GM08714 (cell line): ENCODE measurements around the gene ESRRA.
"Not testable (repeated sequence)": the region's sequence is repeated elsewhere in the genome, so short reads cannot be mapped to it uniquely, and the experiment has no call there.

Experiments used
- H3K4me3 ChIP-seq: fragments of 200-500 bp; sonication (Bioruptor generic); 2 replicates; pipeline ENCODE4 v1.5.1; 2014; ENCODE audit warnings: mild to moderate bottlenecking, low read length, inconsistent platforms
- ZNF274 ChIP-seq: IDR thresholded peaks from 2 replicates; pipeline ENCODE4 v1.6.1; 2012; ENCODE audit warnings: mild to moderate bottlenecking, low read depth, low read length

Gene ESRRA

DNA sequence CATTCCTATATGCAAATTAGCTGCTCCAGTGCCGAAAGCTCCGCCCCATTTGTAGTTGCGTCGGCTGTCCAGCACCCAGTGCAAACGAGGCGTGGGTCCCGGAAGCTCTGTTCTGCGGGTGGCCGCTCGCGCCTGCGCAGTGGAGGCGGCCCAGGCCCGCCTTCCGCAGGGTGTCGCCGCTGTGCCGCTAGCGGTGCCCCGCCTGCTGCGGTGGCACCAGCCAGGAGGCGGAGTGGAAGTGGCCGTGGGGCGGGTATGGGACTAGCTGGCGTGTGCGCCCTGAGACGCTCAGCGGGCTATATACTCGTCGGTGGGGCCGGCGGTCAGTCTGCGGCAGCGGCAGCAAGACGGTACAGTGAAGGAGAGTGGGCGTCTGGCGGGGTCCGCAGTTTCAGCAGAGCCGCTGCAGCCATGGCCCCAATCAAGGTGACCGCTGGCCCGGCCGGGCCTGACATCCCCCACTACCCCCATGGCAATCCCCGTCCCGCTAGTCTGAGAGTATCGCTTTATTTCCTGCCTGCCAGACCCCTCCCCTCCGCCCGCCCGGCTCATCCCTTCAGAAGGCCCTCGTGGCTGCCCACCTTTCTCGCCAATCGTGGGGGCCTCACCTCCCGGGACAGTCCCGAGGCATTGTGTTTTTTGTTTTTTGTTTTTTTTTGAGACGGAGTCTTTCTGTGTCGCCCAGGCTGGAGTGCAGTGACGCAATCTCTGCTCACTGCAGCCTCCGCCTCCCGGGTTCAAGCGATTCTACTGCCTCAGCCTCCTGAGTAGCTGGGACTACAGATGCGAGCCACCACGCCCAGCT lies 12.8 kb downstream of the ESRRA start, which contains the start of gene PRDX5:
Gene PRDX5, plus strand, starts transcription at position 161 of the 805 bp plus-strand sequence. Its CDS starts 95 bp downstream, at position 256.
- H3K4me3 ChIP-seq = peak within 1 kb of the TSS; percentile 84
- no peak for TF ChIP-seq ZNF274

DNA sequence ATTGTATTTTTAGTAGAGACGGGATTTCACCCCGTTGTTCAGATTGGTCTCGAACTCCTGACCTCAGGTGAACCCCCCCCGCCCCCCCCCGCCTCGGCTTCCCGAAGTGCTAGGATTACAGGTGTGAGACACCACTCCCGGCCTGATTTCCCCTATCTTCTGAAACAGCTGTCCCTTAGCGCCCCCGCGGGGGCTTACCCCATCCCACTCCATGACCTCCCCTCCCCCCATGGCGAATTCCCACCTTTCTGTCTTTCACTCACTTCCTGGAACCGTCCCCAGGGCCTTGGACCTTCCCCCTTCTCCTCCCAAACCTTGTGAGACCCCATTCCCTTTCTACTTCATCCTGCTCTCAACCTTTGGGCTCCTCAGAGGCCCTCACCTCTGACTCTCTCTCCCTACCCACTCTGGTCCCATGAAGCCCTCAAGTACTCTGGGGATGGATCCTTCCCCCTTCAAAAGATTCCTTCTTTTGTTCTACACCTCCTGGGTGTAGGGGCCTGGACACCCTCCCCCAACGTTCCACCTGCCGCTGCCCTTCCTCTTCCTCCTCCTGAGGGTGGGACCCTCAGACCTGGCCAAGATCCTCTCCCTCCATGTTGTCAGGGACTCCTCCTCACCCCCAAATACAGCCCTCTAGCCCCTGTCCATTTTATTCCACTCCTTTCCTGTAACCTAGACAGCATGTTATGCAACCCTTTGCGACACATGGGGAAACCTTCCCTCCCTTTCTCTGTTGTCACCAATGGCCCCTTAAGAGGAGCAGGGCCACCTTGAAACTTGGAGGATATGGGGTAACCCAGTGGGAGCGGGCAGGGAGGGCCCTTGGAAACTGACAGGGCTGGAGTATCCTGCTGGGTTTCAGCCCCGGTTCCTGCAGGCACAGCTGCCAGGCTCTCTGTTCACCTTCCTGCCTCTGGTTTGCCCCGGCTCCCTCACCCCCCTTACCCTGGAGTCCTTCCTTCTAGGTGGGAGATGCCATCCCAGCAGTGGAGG lies 13.7 kb downstream of the ESRRA start:
- TF ChIP-seq ZNF274 = no peak
- H3K4me3 ChIP-seq = peak overlapping the region; percentile 84

DNA sequence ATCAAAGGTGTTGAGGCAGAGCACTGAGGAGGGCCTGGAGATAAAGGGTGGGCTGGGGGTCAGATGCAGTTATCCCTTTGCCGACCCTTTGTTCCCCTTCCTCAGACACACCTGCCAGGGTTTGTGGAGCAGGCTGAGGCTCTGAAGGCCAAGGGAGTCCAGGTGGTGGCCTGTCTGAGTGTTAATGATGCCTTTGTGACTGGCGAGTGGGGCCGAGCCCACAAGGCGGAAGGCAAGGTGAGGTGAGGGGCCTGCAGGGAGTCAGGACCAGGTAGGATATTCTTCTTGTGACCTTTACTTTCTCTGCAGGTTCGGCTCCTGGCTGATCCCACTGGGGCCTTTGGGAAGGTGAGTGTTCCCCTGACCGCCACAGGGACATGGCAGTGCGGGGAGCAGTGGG lies 15.2 kb downstream of the ESRRA start:
- no peak for TF ChIP-seq ZNF274
- H3K4me3 ChIP-seq = no peak overlapping the region

DNA sequence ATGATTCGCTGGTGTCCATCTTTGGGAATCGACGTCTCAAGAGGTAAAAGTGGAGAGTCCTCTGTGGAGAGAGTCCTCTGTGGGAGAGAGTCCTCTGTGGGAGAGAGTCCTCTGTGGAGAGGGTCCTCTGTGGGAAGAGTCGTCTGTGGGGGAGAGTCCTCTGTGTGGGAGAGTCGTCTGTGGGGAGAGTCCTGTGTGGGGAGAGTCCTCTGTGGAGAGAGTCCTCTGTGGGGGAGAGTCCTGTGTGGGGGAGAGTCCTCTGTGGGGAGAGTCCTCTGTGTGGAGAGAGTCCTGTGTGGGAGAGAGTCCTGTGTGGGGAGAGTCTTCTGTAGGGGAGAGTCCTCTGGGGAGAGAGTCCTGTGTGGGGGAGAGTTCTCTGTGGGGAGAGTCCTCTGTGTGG lies 15.7 kb downstream of the ESRRA start:
- no peak for TF ChIP-seq ZNF274

DNA sequence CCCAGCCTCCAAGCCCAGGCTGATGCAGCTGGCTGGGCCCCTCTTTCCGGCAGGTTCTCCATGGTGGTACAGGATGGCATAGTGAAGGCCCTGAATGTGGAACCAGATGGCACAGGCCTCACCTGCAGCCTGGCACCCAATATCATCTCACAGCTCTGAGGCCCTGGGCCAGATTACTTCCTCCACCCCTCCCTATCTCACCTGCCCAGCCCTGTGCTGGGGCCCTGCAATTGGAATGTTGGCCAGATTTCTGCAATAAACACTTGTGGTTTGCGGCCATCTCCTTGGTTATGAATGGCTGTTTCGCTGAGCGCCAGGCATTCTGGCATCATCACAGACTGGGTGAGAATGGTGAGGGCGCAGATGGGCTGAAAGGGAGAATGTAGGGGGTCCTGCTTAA lies 16.2 kb downstream of the ESRRA start:
- H3K4me3 ChIP-seq = no peak overlapping the region
- TF ChIP-seq ZNF274 = no peak

More for the DNA sequence above, 15.7 kb downstream of the ESRRA start:
- H3K4me3 ChIP-seq = no peak overlapping the region

DNA sequence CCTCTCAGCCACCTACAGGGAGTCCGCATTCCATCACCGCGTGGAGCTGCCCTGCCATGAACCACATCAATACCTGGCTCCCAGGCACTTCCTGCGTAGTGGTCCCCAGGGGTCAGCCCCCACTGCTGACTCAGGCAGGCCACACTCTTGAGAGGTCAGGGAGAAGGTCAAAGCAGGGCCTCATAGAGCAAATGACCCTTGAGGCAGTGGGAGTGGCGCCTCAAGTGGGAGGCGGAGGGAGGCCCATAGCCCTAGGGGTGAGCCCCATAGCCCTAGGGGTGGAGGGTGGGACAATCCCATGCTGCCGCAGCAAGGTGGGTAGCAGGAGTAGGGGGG lies 17.6 kb downstream of the ESRRA start:
- no peak overlapping the region for H3K4me3 ChIP-seq
- no peak for TF ChIP-seq ZNF274

DNA sequence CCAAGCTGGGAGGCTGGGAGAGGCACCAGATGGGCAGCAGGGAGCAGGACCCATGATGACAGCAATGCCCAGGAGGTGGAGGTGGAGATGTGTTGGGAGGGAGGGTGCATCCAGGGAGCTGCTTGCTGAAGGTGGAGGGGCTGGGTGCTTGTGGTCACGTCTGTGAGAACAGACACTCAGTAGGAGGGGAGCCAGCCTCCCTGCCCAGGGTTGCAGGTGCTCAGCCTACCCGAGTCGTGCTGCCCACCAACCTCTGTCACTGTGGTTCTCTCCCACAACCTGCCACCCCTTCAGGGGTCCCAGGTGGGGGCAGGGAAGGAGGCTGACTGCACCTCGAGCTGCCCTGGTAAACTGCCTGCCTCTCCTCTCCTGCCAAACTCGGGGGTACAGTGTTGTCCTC lies 18.0 kb downstream of the ESRRA start:
- H3K4me3 ChIP-seq = no peak overlapping the region
- no peak for TF ChIP-seq ZNF274

DNA sequence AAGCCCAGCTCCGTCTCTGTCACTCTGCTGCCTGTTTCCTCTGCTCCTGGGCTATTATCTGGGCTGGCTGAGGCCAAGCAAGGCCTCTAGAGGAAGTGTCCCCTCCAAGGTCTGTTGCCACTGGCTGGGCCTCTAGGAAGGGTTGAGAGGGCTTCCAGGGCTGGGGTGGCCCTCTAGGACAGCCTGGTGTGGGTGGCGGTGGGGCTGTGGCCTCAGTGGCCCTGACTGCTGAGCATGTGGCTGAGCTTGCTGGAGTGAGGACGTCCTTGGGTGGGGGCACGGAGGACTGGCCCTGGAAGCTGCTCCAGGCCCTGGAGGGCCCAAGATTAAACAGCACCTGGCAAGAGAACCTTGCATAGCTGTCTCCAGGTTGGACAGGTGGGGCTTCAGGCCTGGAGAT lies 18.7 kb downstream of the ESRRA start:
- H3K4me3 ChIP-seq = not testable (repeated sequence)

DNA sequence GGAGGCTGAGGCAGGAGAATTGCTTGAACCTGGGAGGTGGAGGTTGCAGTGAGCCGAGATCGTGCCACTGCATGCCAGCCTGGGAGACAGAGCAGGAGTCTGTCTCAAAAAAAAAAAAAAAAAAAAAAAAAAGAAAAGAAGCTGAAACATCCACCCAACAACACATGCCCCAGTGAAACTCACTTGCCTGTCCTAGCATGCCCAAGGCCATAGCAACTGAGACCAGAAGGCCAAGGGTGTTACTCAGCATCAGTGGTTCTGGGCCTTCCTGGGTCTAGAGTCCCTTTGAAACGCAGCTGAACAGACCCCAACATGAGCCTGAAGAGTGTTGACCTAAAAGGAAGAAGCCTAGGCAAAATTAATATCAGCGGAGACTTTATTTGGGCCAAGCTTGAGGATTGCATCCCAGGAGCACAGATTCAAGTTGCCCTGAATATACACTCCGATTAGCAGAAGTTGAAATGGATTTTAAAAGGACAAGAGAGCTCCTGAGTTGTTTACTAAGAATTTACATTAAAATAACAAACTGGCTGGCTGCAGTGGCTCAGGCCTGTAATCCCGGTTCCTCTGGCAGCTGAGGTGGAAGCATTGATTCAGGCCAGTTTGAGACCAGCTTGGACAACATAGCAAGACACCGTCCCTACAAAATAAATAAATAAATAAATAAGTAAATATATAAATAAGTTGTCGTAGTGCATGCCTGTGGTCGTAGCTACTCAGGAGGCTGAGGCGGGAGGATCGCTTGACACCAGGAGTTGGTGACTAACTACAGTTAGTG lies 19.6 kb downstream of the ESRRA start:
- H3K4me3 ChIP-seq = no peak overlapping the region
- TF ChIP-seq ZNF274 = no peak

DNA sequence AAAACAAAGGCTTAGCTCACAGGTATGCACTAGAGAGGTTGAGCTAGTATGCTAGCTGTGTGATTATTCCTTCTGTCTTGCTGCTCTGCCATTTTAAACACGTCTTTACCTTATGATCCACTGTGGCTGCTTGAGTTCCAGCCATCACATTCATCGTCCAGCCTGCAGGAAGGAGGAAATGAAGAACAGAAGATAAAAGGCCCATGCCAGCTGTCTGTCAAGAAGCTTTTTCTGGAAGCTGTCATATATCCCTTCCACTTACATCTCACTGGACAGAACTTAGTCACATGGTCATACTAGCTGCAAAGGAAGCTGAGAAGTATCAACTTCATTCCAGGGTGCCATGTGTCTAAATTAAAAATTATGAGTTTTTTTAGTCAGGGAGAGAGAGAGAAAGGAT lies 22.1 kb downstream of the ESRRA start:
- TF ChIP-seq ZNF274 = no peak
- no peak overlapping the region for H3K4me3 ChIP-seq

DNA sequence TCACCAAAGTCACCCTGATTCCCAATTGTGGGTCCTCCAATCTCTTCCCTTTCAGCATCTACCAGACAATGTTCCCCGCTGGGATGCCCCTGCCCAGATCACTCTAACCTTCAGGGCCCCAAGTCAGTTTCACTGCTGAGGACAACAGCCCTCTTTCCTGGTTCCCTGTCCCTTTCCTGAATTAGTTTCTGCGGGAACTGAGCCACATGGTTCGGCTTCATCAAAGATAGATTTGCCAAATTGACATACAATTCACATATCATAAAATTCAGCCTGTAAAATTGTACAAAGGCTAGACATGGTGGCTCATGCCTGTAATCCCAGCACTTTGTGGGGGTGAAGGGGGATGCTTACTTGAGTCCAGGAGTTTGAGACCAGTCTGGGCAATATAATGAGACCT lies 22.7 kb downstream of the ESRRA start:
- no peak for TF ChIP-seq ZNF274
- H3K4me3 ChIP-seq = no peak overlapping the region

DNA sequence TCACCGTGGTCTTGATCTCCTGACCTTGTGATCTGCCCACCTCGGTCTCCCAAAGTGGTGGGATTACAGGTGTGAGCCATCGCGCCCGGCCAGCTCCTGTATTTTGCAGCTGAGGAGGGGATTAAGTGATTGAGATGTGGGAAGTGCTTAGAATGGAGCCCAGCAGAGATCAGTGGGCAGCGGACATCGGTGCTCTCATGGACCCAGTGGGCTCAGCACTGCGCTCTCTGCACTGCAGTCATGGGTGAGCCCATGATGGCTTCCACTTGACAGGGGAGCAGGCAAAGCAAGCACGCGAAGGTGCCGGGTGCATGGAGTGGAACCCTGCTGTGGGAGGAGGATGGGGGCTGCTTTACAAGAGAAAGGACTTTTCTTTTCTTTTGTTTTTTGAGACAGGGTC lies 25.6 kb downstream of the ESRRA start:
- no peak overlapping the region for H3K4me3 ChIP-seq
- no peak for TF ChIP-seq ZNF274

DNA sequence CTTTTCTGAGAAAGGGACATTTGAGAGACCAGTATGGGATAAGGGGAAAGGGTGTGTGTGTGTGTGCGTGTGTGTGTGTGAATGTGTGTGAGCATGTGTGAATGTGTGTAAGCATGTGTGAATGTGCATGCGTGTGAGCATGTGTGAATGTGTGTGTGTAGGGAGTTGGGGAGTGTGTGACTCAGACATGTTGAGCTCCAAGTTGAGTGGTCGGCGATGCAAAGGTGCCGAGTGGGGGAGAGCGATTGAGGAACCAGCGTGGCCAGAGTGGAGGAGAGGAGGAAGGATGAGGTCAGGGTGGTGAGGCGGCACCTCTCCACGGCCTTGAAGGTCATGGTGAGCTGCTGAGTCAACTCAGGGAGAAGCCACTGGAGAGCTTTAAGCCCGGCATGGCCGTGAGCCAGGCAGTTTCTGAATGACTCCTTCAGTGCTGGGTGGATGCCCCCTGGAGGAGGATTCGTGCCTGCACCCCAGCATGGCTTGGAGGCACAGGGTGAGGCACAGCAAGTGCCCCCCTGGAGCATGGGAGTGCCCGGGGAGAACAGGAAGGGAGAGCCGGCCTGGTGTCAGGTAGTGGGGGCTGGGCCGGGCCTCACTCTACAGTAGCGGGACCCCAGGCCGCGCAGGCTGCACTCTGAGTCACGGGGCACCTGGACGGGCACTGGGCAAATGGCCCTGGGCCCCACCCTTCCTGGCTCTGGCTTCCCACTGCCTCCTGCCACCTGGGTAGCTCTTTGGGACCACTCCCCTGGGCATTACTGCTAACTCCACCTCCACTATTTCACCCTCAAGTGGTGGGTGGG lies 26.4 kb downstream of the ESRRA start:
- H3K4me3 ChIP-seq = no peak overlapping the region
- TF ChIP-seq ZNF274 = no peak

DNA sequence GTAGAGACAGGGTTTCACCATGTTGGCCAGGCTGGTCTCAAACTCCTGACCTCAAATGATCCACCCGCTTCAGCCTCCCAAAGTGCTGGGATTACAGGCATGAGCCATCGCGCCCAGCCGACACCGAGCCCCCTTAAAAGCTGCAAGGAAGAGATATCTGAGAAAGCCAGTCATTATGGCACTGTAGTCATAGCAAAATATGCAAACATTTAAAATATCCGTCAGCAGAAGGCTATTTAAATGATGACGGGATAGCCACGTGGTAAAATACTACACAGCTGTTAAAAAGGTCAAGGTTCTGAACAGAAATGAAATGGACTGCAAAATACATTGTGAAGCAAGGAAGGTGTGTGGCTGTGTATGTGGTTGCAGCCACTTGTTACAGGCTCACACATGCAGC lies 28.2 kb downstream of the ESRRA start:
- H3K4me3 ChIP-seq = no peak overlapping the region
- TF ChIP-seq ZNF274 = no peak
